ENCODE data around the gene FCN3. TPM values are rescaled to one million over a fixed set of nuclear protein-coding genes. Genes with fewer than 3 reads are reported as not detected.

FCN3 gene
- total RNA-seq, 4 donors from 2014 or later = 3.0 to 4.7 (median 4.3) TPM

GRCh38 chr1:27346357-27346756 is 28.3 kb downstream of the FCN3 start:
- whole genome bisulfite sequencing, 2 donors = 93 to 96% methylated on average over 5 to 6 of the region's 8 CpGs
- H3K27ac ChIP-seq = peak overlapping the region in 2 of 4 donors; percentile 74 to 98

GRCh38 chr1:27345272-27345671 is 29.4 kb downstream of the FCN3 start:
- Histone ChIP-seq H3K9me3 (no peaks in the 10 kb centered on the region), H3K27ac (peak overlapping the region in 1 of 4 donors; percentile 98), H3K4me3 (no peak overlapping the region), H3K36me3 (peaks cover 0 to 26% (median 0%) of the 10 kb centered on the region in 3 donors), H3K4me1 (peaks cover 31 to 88% (median 33%) of the 10 kb centered on the region in 3 donors), H3K27me3 (peaks cover 0 to 5% (median 0%) of the 10 kb centered on the region in 4 donors)
- no peak for DNase-seq
- WGBS, 2 donors = 68 to 87% methylated on average over 2 to 3 of the region's 12 CpGs
- TF ChIP-seq POLR2A (IDR thresholded peaks at IDR 0.05) = no peak
- TF ChIP-seq CTCF (IDR thresholded peaks at IDR 0.05) = no peak
- intact Hi-C loops (cut with DNase I) = no loop called here

More at GRCh38 chr1:27346357-27346756, 28.3 kb downstream of the FCN3 start:
- intact Hi-C loops (cut with DNase I) = no loop called here
- H3K27me3 ChIP-seq = peaks cover 0 to 5% (median 0%) of the 10 kb centered on the region in 4 donors
- no peak overlapping the region for H3K4me3 ChIP-seq
- TF ChIP-seq POLR2A (IDR thresholded peaks at IDR 0.05) (no peak), CTCF (IDR thresholded peaks at IDR 0.05) (no peak)
- peaks cover 0 to 37% (median 0%) of the 10 kb centered on the region in 3 donors for H3K36me3 ChIP-seq
- DNase-seq = no peak
- peaks cover 34 to 88% (median 38%) of the 10 kb centered on the region in 3 donors for H3K4me1 ChIP-seq
- H3K9me3 ChIP-seq = no peaks in the 10 kb centered on the region

GRCh38 chr1:27343639-27344025 is 31.0 kb downstream of the FCN3 start:
- H3K4me3 ChIP-seq = peak overlapping the region; percentile 53 to 69 (median 63)
- no peak for DNase-seq

GRCh38 chr1:27342778-27343638 is 31.6 kb downstream of the FCN3 start:
- 14 to 31% methylated on average over 4 to 23 of the region's 31 CpGs for WGBS, 2 donors
- peak in 2 of 4 donors; percentile 68 to 74 for TF ChIP-seq POLR2A (IDR thresholded peaks at IDR 0.05)
- no peak for TF ChIP-seq CTCF (IDR thresholded peaks at IDR 0.05)
- DNase-seq = no peak
- Histone ChIP-seq H3K27me3 (no peaks in the 10 kb centered on the region), H3K36me3 (peaks cover 0 to 21% (median 0%) of the 10 kb centered on the region in 3 donors), H3K4me1 (peaks cover 14 to 76% (median 19%) of the 10 kb centered on the region in 3 donors), H3K4me3 (peak overlapping the region; percentile 53 to 69 (median 63)), H3K27ac (peak overlapping the region; percentile 87 to 98 (median 92)), H3K9me3 (no peaks in the 10 kb centered on the region)
- intact Hi-C loops (cut with DNase I) = no loop called here

More at GRCh38 chr1:27343639-27344025, 31.0 kb downstream of the FCN3 start:
- Histone ChIP-seq H3K27me3 (no peaks in the 10 kb centered on the region), H3K4me1 (peaks cover 17 to 82% (median 20%) of the 10 kb centered on the region in 3 donors), H3K9me3 (no peaks in the 10 kb centered on the region), H3K36me3 (peaks cover 0 to 21% (median 0%) of the 10 kb centered on the region in 3 donors), H3K27ac (peak overlapping the region; percentile 87 to 98 (median 92))
- no peak for TF ChIP-seq POLR2A (IDR thresholded peaks at IDR 0.05)
- no peak for TF ChIP-seq CTCF (IDR thresholded peaks at IDR 0.05)
- intact Hi-C loops (cut with DNase I) = no loop called here
- WGBS, 2 donors = 24 to 48% methylated on average over 5 of the region's 5 CpGs

GRCh38 chr1:27342391-27342777 is 32.2 kb downstream of the FCN3 start:
- intact Hi-C loops (cut with DNase I) = no loop called here
- DNase-seq = no peak
- H3K4me3 ChIP-seq = peak overlapping the region; percentile 53 to 69 (median 63)

More at GRCh38 chr1:27342391-27342777, 32.2 kb downstream of the FCN3 start:
- Histone ChIP-seq H3K27ac (peak overlapping the region; percentile 87 to 98 (median 92)), H3K36me3 (peaks cover 0 to 25% (median 0%) of the 10 kb centered on the region in 3 donors), H3K27me3 (no peaks in the 10 kb centered on the region), H3K9me3 (no peaks in the 10 kb centered on the region), H3K4me1 (peaks cover 13 to 70% (median 19%) of the 10 kb centered on the region in 3 donors)
- 15% methylated on average over 4 of the region's 8 CpGs; no CpG with 5 or more reads in 1 of the 2 donors for WGBS, 2 donors
- TF ChIP-seq POLR2A (IDR thresholded peaks at IDR 0.05) (no peak), CTCF (IDR thresholded peaks at IDR 0.05) (no peak)
